ENCODE measurements around the gene SECTM1.
A peak's percentile ranks its signal among the peaks of the same experiment; 100 is the strongest.

Gene SECTM1

GRCh38 chr17:82328141-82328993, 5.2 kb downstream of the SECTM1 start:
- DNase-seq (ENCODE audit: low read depth) = no peak

- DNase-seq (ENCODE audit: low read depth) = no peak
Measured at GRCh38 chr17:82327757-82328140, 5.8 kb downstream of the SECTM1 start.

- DNase-seq (ENCODE audit: low read depth) = no peak
Measured at GRCh38 chr17:82327289-82327688, 6.3 kb downstream of the SECTM1 start.

- no peak for DNase-seq (ENCODE audit: low read depth)
Measured at GRCh38 chr17:82325286-82326180, 8.0 kb downstream of the SECTM1 start.

GRCh38 chr17:82324566-82325285, 8.8 kb downstream of the SECTM1 start:
- DNase-seq (ENCODE audit: low read depth) = no peak

- no peak for DNase-seq (ENCODE audit: low read depth)
Measured at GRCh38 chr17:82323514-82324234, 9.9 kb downstream of the SECTM1 start.

- DNase-seq (ENCODE audit: low read depth) = no peak
Measured at GRCh38 chr17:82322526-82323453, 10.8 kb downstream of the SECTM1 start.

- no peak for DNase-seq (ENCODE audit: low read depth)
Measured at GRCh38 chr17:82321947-82322466, 11.6 kb downstream of the SECTM1 start.

GRCh38 chr17:82320956-82321927, 12.3 kb downstream of the SECTM1 start:
- DNase-seq (ENCODE audit: low read depth) = peak; percentile 76

GRCh38 chr17:82320140-82320840, 13.3 kb downstream of the SECTM1 start:
- no peak for DNase-seq (ENCODE audit: low read depth)

- DNase-seq (ENCODE audit: low read depth) = no peak
Measured at GRCh38 chr17:82319619-82320062, 13.9 kb downstream of the SECTM1 start.

- no peak for DNase-seq (ENCODE audit: low read depth)
Measured at GRCh38 chr17:82318772-82319606, 14.6 kb downstream of the SECTM1 start.

- no peak for DNase-seq (ENCODE audit: low read depth)
Measured at GRCh38 chr17:82318169-82318498, 15.4 kb downstream of the SECTM1 start.

GRCh38 chr17:82317394-82318168, 16.0 kb downstream of the SECTM1 start, which contains the start of gene CD7:
TSS of gene CD7 (minus strand) at chr17:82317608. CDS start at chr17:82317495, 113 bp downstream.
- DNase-seq (ENCODE audit: low read depth) = peak; percentile 65

GRCh38 chr17:82316651-82317393, 16.7 kb downstream of the SECTM1 start:
- DNase-seq (ENCODE audit: low read depth) = no peak
